K562 (cell line): ENCODE data around the gene EXOC3L2. TPM values are rescaled to one million over a fixed set of nuclear protein-coding genes. Genes with fewer than 3 reads are reported as not detected.

Experiments
- ATAC-seq: fragments of 200-7000 bp; cut with Tn5 transposase; 3 replicates; pipeline ENCODE4 v1.9.1; 2020; ENCODE audit warnings: moderate library complexity
- BruUV-seq: library from RNA; stranded (reverse); fragments of 400-500 nt; replicated peaks from 2 replicates; lab custom pipeline; 2021; lab: Mats Ljungman, UMichigan
- CTCF ChIA-PET: fragments of 300-600 bp; formaldehyde crosslinking; extraction: SDS; loops from one replicate; lab custom pipeline; 2021; ENCODE audit warnings: low intra/inter-chr PET ratio; lab: Yijun Ruan, JAX
- POLR2A ChIA-PET: fragments of 300-600, 350-650 bp; sonication (Branson Sonifier 250); formaldehyde crosslinking; extraction: SDS; loops from one replicate; lab custom pipeline; 2021; ENCODE audit warnings: antibody characterized with exemption, inconsistent platforms; lab: Yijun Ruan, JAX
- DNase-seq, 4 experiments: peaks; one replicate each; pipeline versions ENCODE4 v3.0.0 to v3.0.0-alpha.2; 2011 to 2018; ENCODE audit warnings: low spot score in 3 of 4, mixed read lengths in 3 of 4; ENCODE audit errors: extremely low read depth in 1 of 4
- FAIRE-seq: peaks from 2 replicates; lab custom pipeline; 2011; peaks lifted over from hg19 to GRCh38; lab: Jason Lieb, UNC
- H2AFZ ChIP-seq: 2 replicates; pipeline ENCODE4 v1.6.0; 2011; ENCODE audit warnings: low read depth, low read length, control low read depth, inconsistent platforms
- H3K27ac ChIP-seq: fragments of 200-600 bp; 3 replicates; pipeline ENCODE4 v1.8.0; 2011; ENCODE audit warnings: low read depth, mild to moderate bottlenecking, control low read depth, inconsistent platforms, low read length, moderate library complexity, mixed read lengths; ENCODE audit errors: extremely low read depth
- H3K27me3 ChIP-seq, 2 experiments: fragments of 300-600 bp in 1 of 2; 2 replicates in 1 of 2; 3 replicates in 1 of 2; pipeline versions ENCODE4 v1.6.0 to v1.8.0; 2011; ENCODE audit warnings: inconsistent platforms in 2 of 2, low read length in 2 of 2, mild to moderate bottlenecking in 1 of 2, mixed read lengths in 1 of 2, moderate library complexity in 1 of 2; ENCODE audit not compliant: control insufficient read depth in 2 of 2, insufficient read depth in 2 of 2
- H3K36me3 ChIP-seq: fragments of 300-600 bp; 3 replicates; pipeline ENCODE4 v1.8.0; 2011; ENCODE audit warnings: mild to moderate bottlenecking, low read length, inconsistent platforms; ENCODE audit not compliant: control insufficient read depth, insufficient read depth
- H3K4me1 ChIP-seq, 2 experiments: fragments of 200-600 bp in 1 of 2; replicated peaks in 1 of 2; 2 replicates in 1 of 2; 3 replicates in 1 of 2; pipeline versions ENCODE4 v1.5.1 to v1.8.0; 2011; ENCODE audit warnings: inconsistent platforms in 2 of 2, low read length in 2 of 2, mild to moderate bottlenecking in 1 of 2, mixed read lengths in 1 of 2, moderate library complexity in 1 of 2; ENCODE audit not compliant: control insufficient read depth in 2 of 2, insufficient read depth in 2 of 2
- H3K4me2 ChIP-seq: 2 replicates; pipeline ENCODE4 v1.6.1; 2011; ENCODE audit warnings: low read length, control low read depth, inconsistent platforms, mixed read lengths; ENCODE audit not compliant: insufficient read depth
- H3K4me3 ChIP-seq: fragments of 200-600 bp; sonication (generic), shearing (Covaris generic); 2 replicates; pipeline ENCODE4 v1.5.1; 2016; ENCODE audit warnings: control low read depth, inconsistent platforms
- H3K79me2 ChIP-seq: fragments of 200-600 bp; 3 replicates; pipeline ENCODE4 v1.8.0; 2011; ENCODE audit warnings: low read length, inconsistent platforms; ENCODE audit not compliant: control insufficient read depth, insufficient read depth
- H3K9ac ChIP-seq, 2 experiments: 2 replicates each; pipeline versions ENCODE4 v1.6.0 to v1.6.1; 2011; ENCODE audit warnings: low read depth in 2 of 2, low read length in 2 of 2, control low read depth in 1 of 2, inconsistent platforms in 1 of 2, mild to moderate bottlenecking in 1 of 2, mixed read lengths in 1 of 2; ENCODE audit not compliant: insufficient read depth in 1 of 2
- H3K9me1 ChIP-seq: one replicate; pipeline ENCODE4 v1.6.0; 2011; ENCODE audit warnings: inconsistent platforms, mild to moderate bottlenecking, low read length, moderate library complexity; ENCODE audit not compliant: control insufficient read depth, insufficient read depth
- H3K9me3 ChIP-seq: replicated peaks from 2 replicates; pipeline ENCODE4 v1.5.1; 2011; ENCODE audit warnings: low read depth, low read length, inconsistent platforms; ENCODE audit not compliant: control insufficient read depth, insufficient read depth
- H4K20me1 ChIP-seq: replicated peaks from 2 replicates; pipeline ENCODE4 v1.6.1; 2011; ENCODE audit warnings: low read length, inconsistent platforms, mixed read lengths; ENCODE audit not compliant: control insufficient read depth, insufficient read depth
- CHAMP1 ChIP-seq: fragments of 450-650 bp; IDR thresholded peaks from 2 replicates; pipeline ENCODE4 v1.6.1; 2016; ENCODE audit warnings: mild to moderate bottlenecking
- HCFC1 ChIP-seq: IDR thresholded peaks from 2 replicates; pipeline ENCODE4 v1.6.1; 2012; ENCODE audit warnings: low read depth, low read length, improper control_type of control experiment
- NRF1 ChIP-seq, 2 experiments: fragments of 450-650 bp; IDR thresholded peaks in 1 of 2; conservative IDR thresholded peaks in 1 of 2; 2 replicates each; pipeline ENCODE4 v1.6.1; 2014; ENCODE audit warnings: mild to moderate bottlenecking in 2 of 2
- PKNOX1 ChIP-seq: fragments of 450-650 bp; IDR thresholded peaks from 2 replicates; pipeline ENCODE4 v1.6.1; 2016
- PRDM10 ChIP-seq: fragments of 450-650 bp; IDR thresholded peaks from 2 replicates; pipeline ENCODE4 v1.6.1; 2018; ENCODE audit not compliant: partially characterized antibody
- ZBTB7A ChIP-seq: IDR thresholded peaks from 2 replicates; pipeline ENCODE4 v1.6.1; 2011; ENCODE audit warnings: low read depth, mild to moderate bottlenecking, low read length, moderate library complexity, borderline replicate concordance; ENCODE audit not compliant: control insufficient read depth
- ZNF263 ChIP-seq: sonication (generic); formaldehyde crosslinking; IDR thresholded peaks from 2 replicates; pipeline ENCODE4 v1.8.0; 2022; ENCODE audit warnings: mild to moderate bottlenecking, missing genetic modification reagents, borderline replicate concordance
- ZNF277 ChIP-seq: fragments of 250-450 bp; sonication (Bioruptor Pico); IDR thresholded peaks from 2 replicates; pipeline ENCODE4 v1.8.0; 2022; ENCODE audit warnings: inconsistent platforms, mild to moderate bottlenecking, moderate library complexity, borderline replicate concordance
- ZNF655 ChIP-seq: fragments of 250-450 bp; sonication (Bioruptor Pico); IDR thresholded peaks from 2 replicates; pipeline ENCODE4 v1.5.0; 2021
- WGBS: fragments of 100-300 bp; shearing (Covaris generic); methylation state at CpG from one replicate; pipeline ENCODE4 v1.1.6; 2016; ENCODE audit warnings: low coverage, mixed read lengths; ENCODE audit not compliant: insufficient coverage; ENCODE audit errors: missing lambda C conversion rate; 5-methylcytosine and 5-hydroxymethylcytosine counted together
- in situ Hi-C: fragments of 300-500 bp; cut with MboI; formaldehyde crosslinking; loops from 4 replicates; pipeline ENCODE4 v1.15.0; 2018; ENCODE audit warnings: inconsistent platforms, mixed read lengths
- intact Hi-C: fragments of 100-400 bp; cut with micrococcal nuclease; formaldehyde crosslinking; loops from 2 replicates; pipeline ENCODE4 v1.14.2; 2022
- polyA plus RNA-seq, 8 experiments: library from polyadenylated mRNA; depleted of rRNA in 4 of 8; stranded (reverse) in 5 of 8; unstranded in 3 of 8; fragments of >200 nt; fragmentation: Nextera tagmentation in 2 of 8; fragmentation: Illumina TruSeq in 1 of 8; extraction: Ambion mirVana in 2 of 8; extraction: Trizol in 1 of 8; gene quantifications; 2 replicates each; pipeline versions ENCODE4 v1.2.1 to v1.2.3, GENCODE V29; 2011 to 2014; ENCODE audit warnings: inconsistent platforms in 1 of 8, missing spikeins in 1 of 8
- total RNA-seq, 7 experiments: library from RNA; depleted of rRNA in 6 of 7; stranded (reverse); fragments of >200 nt in 6 of 7; fragmentation: Illumina TruSeq in 2 of 7; extraction: Trizol in 2 of 7; gene quantifications; 2 replicates each; pipeline versions ENCODE4 v1.2.1 to v1.2.3, GENCODE V29; 2011 to 2021; ENCODE audit warnings: low replicate concordance in 1 of 7

The EXOC3L2 gene
- total and polyA plus RNA-seq, 9 of the 15 experiments (the other 6 are each of a cell fraction or from before 2014, with no cell fraction given), result 0.31 to 19.0 (median 2.4) TPM

GRCh38 chr19:45164577-45165335, 80.5 kb downstream of the EXOC3L2 start:
- peak; percentile 50 to 72 (median 58) for DNase-seq
- peak; percentile 23 for FAIRE-seq
- no peaks in the 10 kb centered on the region for H3K36me3 ChIP-seq
- 24% methylated on average over 18 of the region's 27 CpGs for WGBS
- ATAC-seq, result peak; percentile 58
- H3K27me3 ChIP-seq, result peaks cover 2 to 14% of the 10 kb centered on the region in 2 experiments; a peak in 4 of 5 replicates
- no peak overlapping the region for H3K4me3 ChIP-seq
- peak overlapping the region in 1 of 2 experiments; percentile 49; a peak in 1 of 4 replicates for H3K9ac ChIP-seq
- H3K4me1 ChIP-seq, result peaks cover 15 to 69% of the 10 kb centered on the region in 2 experiments; a peak in 4 of 5 replicates
- intact Hi-C loops (no loop called here), in situ Hi-C loops (no loop called here)
- POLR2A ChIA-PET, result interaction anchor here (0.7 to 1.1 kb wide), 5 partner anchors 8 to 18 kb away, joined by 3 to 5 read pairs (median 3); no protein-coding TSS in a partner anchor
- H3K27ac ChIP-seq, result no peak overlapping the region
- CTCF ChIA-PET, result no interaction called here
- H4K20me1 ChIP-seq, result peaks cover 15% of the 10 kb centered on the region; the same call in 1 of the 2 replicates
- no peak overlapping the region for H2AFZ ChIP-seq
- no TSS peak for BruUV-seq
- no peaks in the 10 kb centered on the region for H3K9me3 ChIP-seq
- H3K9me1 ChIP-seq, result no peaks in the 10 kb centered on the region
- H3K79me2 ChIP-seq, result no peaks in the 10 kb centered on the region
- no peak overlapping the region; the same call in 1 of the 2 replicates for H3K4me2 ChIP-seq
- TF ChIP-seq ZNF263 (CRISPR knock-in tag) (peak; percentile 87), ZNF655 (CRISPR knock-in tag) (no peak), PRDM10 (peak; percentile 53), ZBTB7A (peak; percentile 18; the same call in 1 of the 2 replicates), HCFC1 (no peak), ZNF277 (CRISPR knock-in tag) (no peak), NRF1 (conservative IDR thresholded peaks at IDR 0.05 in 1 of 2, IDR thresholded peaks at IDR 0.05 in 1 of 2) (peak; percentile 75 to 79), PKNOX1 (peak; percentile 94), CHAMP1 (no peak)
